IPS-NIHi7 (cell line): ENCODE results near the gene ATP8B2.

ENCODE experiments used
- DNase-seq: peaks from one replicate; pipeline ENCODE4 v3.0.0; 2012; ENCODE audit warnings: mixed read lengths; ENCODE audit errors: extremely low spot score

ATP8B2 gene

DNA sequence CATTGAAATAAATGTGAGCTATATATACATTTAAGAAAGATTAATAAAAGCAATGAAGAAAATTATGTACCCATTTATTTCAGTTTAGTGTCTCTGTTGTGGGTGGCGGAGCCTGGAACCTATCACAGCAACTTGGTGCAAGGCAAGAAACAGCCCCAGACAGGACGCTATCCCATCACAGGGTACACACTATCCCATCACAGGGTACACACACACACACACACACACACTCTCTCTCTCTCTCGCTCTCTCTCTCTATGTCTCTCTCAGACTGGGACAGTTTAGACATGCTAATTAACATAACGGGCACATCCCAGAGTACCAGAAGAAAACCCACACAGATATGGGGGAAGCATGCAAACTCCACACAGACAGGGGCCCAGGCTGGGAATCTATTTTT is 73.4 kb downstream of the ATP8B2 start:
- DNase-seq: no peak

- DNase-seq: no peak
Observed at GRCh38 chr1:154400381-154400801, 75.1 kb downstream of the ATP8B2 start.
